Ascending aorta (tissue), 2 donors: Measurements from ENCODE around the gene RAD23A. TPM values are rescaled to one million over a fixed set of nuclear protein-coding genes. Genes with fewer than 3 reads are reported as not detected.

Experiments used
- DNase-seq, 2 donors: peaks; one replicate each; pipeline ENCODE4 v3.0.0-alpha.2; 2019; ENCODE audit warnings: low spot score in 2 of 2
- H3K27ac ChIP-seq, 2 donors: fragments of 200-600 bp; sonication (generic); one replicate each; pipeline ENCODE4 v1.5.1; 2016 to 2017; ENCODE audit warnings: mild to moderate bottlenecking in 1 of 2
- H3K27me3 ChIP-seq: fragments of 200-600 bp; sonication (generic); one replicate; pipeline ENCODE4 v1.5.1; 2017
- H3K36me3 ChIP-seq, 2 donors: fragments of 200-600 bp; sonication (generic); one replicate each; pipeline ENCODE4 v1.5.1; 2016
- H3K4me1 ChIP-seq, 2 donors: fragments of 200-600 bp; sonication (generic); one replicate each; pipeline ENCODE4 v1.5.1; 2016 to 2017; ENCODE audit warnings: mild to moderate bottlenecking in 1 of 2
- H3K4me3 ChIP-seq, 2 donors: fragments of 200-600 bp; sonication (generic); one replicate each; pipeline ENCODE4 v1.5.1; 2016 to 2017; ENCODE audit warnings: mild to moderate bottlenecking in 1 of 2
- H3K9me3 ChIP-seq, 2 donors: fragments of 200-600 bp; sonication (generic); one replicate each; pipeline ENCODE4 v1.5.1; 2016
- CTCF ChIP-seq, 3 experiments: fragments of 200-600 bp in 2 of 3; fragments of 450-650 bp in 1 of 3; sonication (generic) in 2 of 3; IDR thresholded peaks; one replicate each; pipeline ENCODE4 v1.5.1; 2016 to 2019; ENCODE audit warnings: antibody characterized with exemption in 3 of 3, mild to moderate bottlenecking in 1 of 3, moderate library complexity in 1 of 3
- intact Hi-C: fragments of 100-400 bp; cut with DNase I; formaldehyde crosslinking; loops from one replicate; pipeline ENCODE4 v1.15.1; 2023
- total RNA-seq: library from RNA; depleted of rRNA; stranded (reverse); fragments of >200 nt; gene quantifications from one replicate; pipeline ENCODE4 v1.1.0, GENCODE V29; 2016

RAD23A gene
- total RNA-seq, 1 donor from 2014 or later, result 146 TPM

- H3K36me3 ChIP-seq, result no peaks in the 10 kb centered on the region
- H3K4me1 ChIP-seq, result peaks cover 0 to 5% of the 10 kb centered on the region in 2 donors
- TF ChIP-seq CTCF (IDR thresholded peaks at IDR 0.05), result no peak
- no peak overlapping the region for H3K27ac ChIP-seq
- H3K9me3 ChIP-seq, result no peaks in the 10 kb centered on the region
- intact Hi-C loops, result no loop called here
- no peak for DNase-seq
- no peaks in the 10 kb centered on the region for H3K27me3 ChIP-seq
- H3K4me3 ChIP-seq, result no peak overlapping the region
Observed at GRCh38 chr19:12984683-12985048, 39.0 kb downstream of the RAD23A start.

DNA sequence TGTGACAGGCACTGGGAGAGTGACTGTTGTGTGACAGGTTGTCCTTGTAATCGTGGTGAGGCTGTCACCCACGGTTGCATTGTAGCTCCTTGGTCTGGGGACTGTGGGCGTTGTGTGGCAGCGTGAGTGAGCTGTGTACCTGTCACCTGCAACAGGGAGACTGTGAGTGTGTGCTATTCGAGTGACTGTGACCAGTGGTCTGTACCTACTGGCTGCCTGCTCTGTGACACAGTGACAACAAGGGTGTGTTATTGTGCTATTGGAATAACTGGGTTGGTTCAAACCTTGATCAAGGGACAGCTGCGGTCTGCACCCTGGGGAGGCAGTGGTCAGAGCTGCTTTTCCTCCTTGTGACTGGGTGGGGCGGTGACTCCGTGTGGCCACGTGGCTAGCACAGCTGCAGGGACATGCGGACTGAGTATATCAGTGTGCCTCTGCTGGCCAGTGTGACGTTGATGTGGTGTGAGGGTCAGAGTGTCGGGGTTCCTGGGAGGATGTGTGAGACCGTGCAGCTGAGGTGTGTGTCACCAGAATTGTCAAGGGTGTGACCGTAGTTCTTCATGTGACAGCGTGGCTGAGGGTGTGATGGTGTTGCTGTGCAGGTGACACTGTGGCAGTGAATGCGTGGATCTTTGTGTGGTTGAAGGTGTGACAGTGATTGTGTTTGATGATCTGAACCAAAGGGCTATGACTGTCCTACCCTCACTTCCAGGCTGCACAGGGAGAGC lies 39.6 kb downstream of the RAD23A start:
- Histone ChIP-seq H3K27ac (no peak overlapping the region), H3K4me3 (no peak overlapping the region), H3K36me3 (no peaks in the 10 kb centered on the region), H3K4me1 (peaks cover 0 to 5% of the 10 kb centered on the region in 2 donors), H3K9me3 (no peaks in the 10 kb centered on the region), H3K27me3 (no peaks in the 10 kb centered on the region)
- intact Hi-C loops, result no loop called here
- no peak for TF ChIP-seq CTCF (IDR thresholded peaks at IDR 0.05)
- DNase-seq, result peak in 1 of 2 donors; percentile 46

DNA sequence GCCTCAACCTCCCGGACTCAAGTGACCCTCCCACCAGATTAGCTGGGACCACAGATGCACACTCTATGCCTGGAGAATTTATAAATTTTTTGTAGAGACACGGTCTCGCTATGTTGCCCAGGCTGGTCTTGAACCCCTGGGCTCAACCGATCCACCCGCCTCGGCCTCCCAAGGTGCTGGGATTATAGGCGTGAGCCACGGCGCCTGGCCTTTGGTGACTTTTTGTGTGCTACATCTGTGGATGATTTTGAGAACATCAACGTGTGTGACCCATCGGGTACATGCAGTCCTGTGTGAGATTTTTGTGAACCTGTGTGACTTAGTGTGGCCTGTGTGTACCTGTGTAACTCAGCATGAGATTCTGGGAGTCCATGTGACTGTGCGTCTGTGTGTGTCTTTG lies 41.1 kb downstream of the RAD23A start:
- Histone ChIP-seq H3K9me3 (no peaks in the 10 kb centered on the region), H3K27ac (no peak overlapping the region), H3K36me3 (no peaks in the 10 kb centered on the region), H3K4me1 (peaks cover 0 to 5% of the 10 kb centered on the region in 2 donors), H3K27me3 (no peaks in the 10 kb centered on the region), H3K4me3 (no peak overlapping the region)
- intact Hi-C loops, result no loop called here
- no peak for DNase-seq
- TF ChIP-seq CTCF (IDR thresholded peaks at IDR 0.05), result no peak

DNA sequence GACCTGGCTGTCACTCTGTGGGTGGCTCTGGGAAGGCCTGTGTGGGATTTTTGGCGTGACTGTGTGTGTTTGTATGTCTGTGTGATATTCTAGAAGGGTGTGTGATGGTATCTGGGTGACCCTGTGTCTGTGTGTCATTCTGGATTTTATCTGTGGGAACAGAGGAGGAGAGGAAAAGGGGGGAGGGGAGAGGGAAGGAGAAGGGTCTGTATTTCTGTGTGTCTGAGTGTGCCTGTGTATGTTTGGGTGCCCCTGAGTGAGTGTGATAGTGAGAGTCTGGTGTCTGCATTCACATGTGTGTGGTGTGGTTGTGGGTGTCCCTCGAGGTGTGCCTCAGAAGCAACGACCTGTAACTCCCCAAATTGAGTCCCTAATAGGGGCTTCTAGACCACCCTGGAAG lies 41.5 kb downstream of the RAD23A start:
- H3K27me3 ChIP-seq, result no peaks in the 10 kb centered on the region
- no peaks in the 10 kb centered on the region for H3K9me3 ChIP-seq
- no peak overlapping the region for H3K4me3 ChIP-seq
- no peak overlapping the region for H3K27ac ChIP-seq
- H3K36me3 ChIP-seq, result no peaks in the 10 kb centered on the region
- no peak for DNase-seq
- TF ChIP-seq CTCF (IDR thresholded peaks at IDR 0.05), result no peak
- intact Hi-C loops, result no loop called here
- peaks cover 0 to 5% of the 10 kb centered on the region in 2 donors for H3K4me1 ChIP-seq

DNA sequence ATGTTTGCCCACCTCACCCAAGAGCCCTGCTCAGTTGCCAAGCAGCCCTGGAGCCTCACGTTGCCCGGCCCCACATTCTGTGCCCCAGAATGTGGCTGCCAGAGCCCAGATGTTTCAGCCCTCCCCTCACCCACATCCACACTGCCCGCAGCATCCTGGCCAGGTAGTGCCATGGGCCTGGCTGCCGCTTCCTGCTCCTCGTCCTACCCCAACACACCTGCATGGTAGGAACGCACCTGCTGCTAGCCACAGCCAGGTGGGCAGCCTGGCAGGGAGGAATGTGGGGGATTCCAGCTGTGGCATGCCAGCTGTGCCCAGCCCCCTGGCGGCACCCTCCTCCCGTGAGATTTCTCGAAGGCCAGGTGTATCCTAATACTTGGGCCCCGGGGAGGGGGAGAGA lies 42.1 kb downstream of the RAD23A start:
- Histone ChIP-seq H3K27ac (no peak overlapping the region), H3K9me3 (no peaks in the 10 kb centered on the region), H3K4me3 (no peak overlapping the region), H3K4me1 (peaks cover 0 to 4% of the 10 kb centered on the region in 2 donors), H3K27me3 (no peaks in the 10 kb centered on the region), H3K36me3 (no peaks in the 10 kb centered on the region)
- intact Hi-C loops, result no loop called here
- no peak for TF ChIP-seq CTCF (IDR thresholded peaks at IDR 0.05)
- no peak for DNase-seq

DNA sequence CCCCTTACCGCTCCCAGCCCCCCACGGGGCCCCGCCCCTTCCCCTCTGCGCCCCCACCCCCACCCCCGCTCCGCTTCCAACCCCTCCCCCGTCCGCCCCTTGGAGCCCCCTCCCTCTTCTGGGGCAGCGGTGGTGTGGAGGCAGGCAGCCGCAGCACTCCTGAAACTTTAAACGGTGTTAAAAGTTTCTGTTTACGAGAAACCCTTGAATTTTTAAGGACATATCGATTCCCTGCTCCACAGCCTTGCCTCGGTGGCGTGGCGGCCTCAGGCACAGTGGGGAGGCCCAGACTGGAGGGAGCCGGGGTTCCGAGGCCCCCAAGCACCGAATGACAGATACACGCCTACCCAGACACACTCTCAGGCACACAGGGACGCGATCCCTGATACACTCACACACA lies 44.8 kb downstream of the RAD23A start:
- H3K27ac ChIP-seq, result no peak overlapping the region
- no peak for TF ChIP-seq CTCF (IDR thresholded peaks at IDR 0.05)
- no peaks in the 10 kb centered on the region for H3K9me3 ChIP-seq
- H3K36me3 ChIP-seq, result no peaks in the 10 kb centered on the region
- H3K27me3 ChIP-seq, result no peaks in the 10 kb centered on the region
- DNase-seq, result no peak
- peaks cover 0 to 6% of the 10 kb centered on the region in 2 donors for H3K4me1 ChIP-seq
- intact Hi-C loops, result no loop called here
- H3K4me3 ChIP-seq, result no peak overlapping the region
